ENCODE data around the gene AFF1. TPM values are rescaled to one million over a fixed set of nuclear protein-coding genes. Genes with fewer than 3 reads are reported as not detected.

Gene AFF1
- total RNA-seq, 1 experiment from 2014 or later, result 10.9 TPM

DNA sequence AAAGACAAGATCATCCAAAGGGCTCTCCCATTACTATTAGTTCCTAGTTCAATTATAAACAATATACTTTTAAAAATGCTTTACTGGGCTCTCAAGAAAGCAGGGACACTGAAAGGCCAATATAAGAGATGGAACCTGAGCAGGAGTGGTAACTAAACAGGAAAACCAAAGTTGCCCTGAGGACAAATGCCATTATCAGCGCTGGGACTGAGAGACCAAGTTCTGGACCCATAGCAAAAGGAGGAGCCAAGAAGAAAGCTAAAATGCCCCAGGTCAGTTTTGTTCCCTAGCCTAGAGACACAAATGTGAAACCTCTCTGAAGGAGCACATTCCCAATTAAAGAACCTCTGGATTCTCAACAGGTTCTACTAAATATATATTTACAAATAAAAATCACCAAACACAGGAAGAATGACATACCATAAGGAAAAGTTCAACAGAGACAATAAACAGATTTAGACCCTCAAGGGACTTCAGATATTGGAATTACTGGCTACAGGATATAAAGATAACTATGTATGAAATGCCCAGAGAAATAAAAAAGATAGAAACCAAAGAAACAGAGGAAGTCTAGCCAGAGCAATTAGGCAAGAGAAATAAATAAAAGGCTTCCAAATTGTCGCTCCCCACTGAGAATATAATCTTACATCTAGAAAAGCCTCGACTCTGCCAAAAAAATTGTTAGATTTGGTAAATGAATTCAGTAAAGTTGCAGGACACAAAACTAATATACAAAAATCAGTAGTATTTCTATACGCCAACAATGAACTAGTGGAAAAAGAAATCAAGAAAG lies 218.5 kb downstream of the AFF1 start:
- in situ Hi-C loops (cut with HindIII; ENCODE audit: low pct_unique_long_range_greater_than_20kb, low sequenced_read_pairs), result no loop called here
- no peak for DNase-seq (ENCODE audit: low read depth, low spot score)

DNA sequence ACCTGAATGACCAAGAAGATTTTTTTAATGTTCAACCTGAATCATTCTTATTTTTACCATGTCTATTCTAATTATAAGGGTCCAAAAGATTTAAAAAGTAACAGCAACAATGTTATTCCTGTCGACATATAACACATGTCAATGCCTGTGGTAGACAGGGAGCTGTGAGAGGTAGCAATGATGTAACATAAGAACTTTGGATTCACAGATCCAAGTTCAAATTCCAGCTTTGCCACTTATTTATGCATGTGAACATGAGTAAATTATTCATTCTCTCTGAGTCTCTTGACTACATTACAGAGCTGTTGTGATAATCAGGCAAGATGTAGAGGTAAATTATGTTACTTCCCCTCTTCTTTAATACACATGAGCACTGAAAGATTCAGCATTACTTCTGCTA lies 231.1 kb downstream of the AFF1 start:
- DNase-seq (ENCODE audit: low read depth, low spot score), result no peak
- in situ Hi-C loops (cut with HindIII; ENCODE audit: low pct_unique_long_range_greater_than_20kb, low sequenced_read_pairs), result no loop called here

DNA sequence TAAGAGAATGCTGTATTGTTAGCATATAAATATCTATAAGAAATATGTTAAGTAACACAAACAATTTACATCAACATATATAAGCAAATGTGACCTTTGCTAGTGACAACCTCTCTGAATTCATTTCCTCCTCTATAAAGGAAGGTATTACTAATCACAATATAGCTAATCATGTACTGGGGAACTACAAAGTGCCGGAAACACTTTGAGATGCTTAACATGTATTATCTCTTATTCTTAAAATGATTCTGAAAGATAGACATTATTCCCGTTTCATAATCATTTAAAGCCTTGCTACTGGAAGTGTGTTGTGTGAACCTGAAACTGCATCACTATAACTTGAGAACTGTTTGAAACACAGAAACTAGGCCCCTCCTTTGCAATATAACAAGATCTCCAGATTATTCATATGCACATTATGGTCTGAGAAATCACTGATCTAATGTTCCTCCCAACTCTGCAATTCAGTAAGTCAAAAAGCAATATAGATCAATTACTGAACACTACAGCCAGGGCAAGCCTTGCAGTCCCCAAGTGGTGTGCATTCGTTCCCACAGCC lies 231.6 kb downstream of the AFF1 start:
- DNase-seq (ENCODE audit: low read depth, low spot score), result no peak
- in situ Hi-C loops (cut with HindIII; ENCODE audit: low pct_unique_long_range_greater_than_20kb, low sequenced_read_pairs), result no loop called here

GRCh38 chr4:87171944-87172343 lies 237.1 kb downstream of the AFF1 start:
- no peak for DNase-seq (ENCODE audit: low read depth, low spot score)
- in situ Hi-C loops (cut with HindIII; ENCODE audit: low pct_unique_long_range_greater_than_20kb, low sequenced_read_pairs), result no loop called here

GRCh38 chr4:87174672-87175071 lies 239.9 kb downstream of the AFF1 start:
- no peak for DNase-seq (ENCODE audit: low read depth, low spot score)
- in situ Hi-C loops (cut with HindIII; ENCODE audit: low pct_unique_long_range_greater_than_20kb, low sequenced_read_pairs), result no loop called here

DNA sequence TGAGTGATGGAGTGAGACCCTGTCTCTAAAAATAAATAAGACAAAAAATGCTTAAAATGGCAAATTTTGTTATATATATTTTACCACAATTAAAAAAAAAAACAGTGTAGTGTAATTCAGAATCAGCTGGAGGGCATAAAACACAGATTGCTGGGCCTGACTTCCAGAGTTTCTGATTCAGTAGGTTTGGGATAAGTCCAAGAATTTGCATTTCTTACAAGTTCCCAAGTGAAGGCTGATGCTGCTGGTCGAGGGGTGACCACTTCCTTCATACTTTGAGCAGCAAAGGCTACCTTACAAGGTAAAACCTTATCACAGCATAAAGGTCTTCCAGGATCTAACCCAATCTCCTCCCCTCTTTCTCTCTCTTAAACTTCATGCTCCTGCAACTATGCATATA lies 244.9 kb downstream of the AFF1 start:
- DNase-seq (ENCODE audit: low read depth, low spot score), result no peak
- in situ Hi-C loops (cut with HindIII; ENCODE audit: low pct_unique_long_range_greater_than_20kb, low sequenced_read_pairs), result no loop called here

GRCh38 chr4:87180767-87181166 lies 246.0 kb downstream of the AFF1 start:
- DNase-seq (ENCODE audit: low read depth, low spot score), result no peak
- in situ Hi-C loops (cut with HindIII; ENCODE audit: low pct_unique_long_range_greater_than_20kb, low sequenced_read_pairs), result no loop called here

DNA sequence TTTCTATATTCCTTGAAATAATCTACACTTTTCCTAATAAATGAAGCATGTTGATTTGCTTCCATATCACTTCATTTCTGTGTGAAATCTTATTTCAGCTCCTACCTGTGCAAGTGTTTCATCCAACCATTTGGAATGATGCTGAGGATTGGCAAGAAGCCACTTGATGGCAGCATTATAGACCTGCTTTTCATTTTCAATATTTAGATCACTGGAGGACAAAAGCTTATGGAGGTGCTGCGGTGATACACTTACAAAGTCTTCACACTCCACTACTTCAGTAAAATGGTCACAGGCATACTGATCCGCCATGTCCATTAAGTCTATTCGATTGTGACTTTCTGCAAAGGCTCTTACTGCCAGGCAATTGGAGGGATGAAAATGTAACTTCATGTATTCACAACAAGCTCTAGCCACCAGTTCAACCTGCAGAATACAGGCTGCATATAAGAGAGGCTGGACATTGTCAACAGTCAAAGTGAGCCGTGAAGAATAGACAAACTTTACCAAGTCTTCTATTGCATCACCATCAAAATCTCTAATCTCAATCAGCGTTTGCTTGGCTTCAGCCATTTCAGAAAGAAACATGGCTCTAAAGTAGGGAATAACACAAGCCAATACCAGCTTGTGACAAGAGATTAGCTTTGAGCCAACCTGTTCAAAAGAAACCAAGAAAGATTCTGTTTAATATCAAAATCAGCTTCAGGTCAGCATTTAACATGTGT lies 250.5 kb downstream of the AFF1 start:
- DNase-seq (ENCODE audit: low read depth, low spot score), result no peak
- in situ Hi-C loops (cut with HindIII; ENCODE audit: low pct_unique_long_range_greater_than_20kb, low sequenced_read_pairs), result no loop called here

GRCh38 chr4:87188048-87188447 lies 253.2 kb downstream of the AFF1 start:
- DNase-seq (ENCODE audit: low read depth, low spot score), result no peak
- in situ Hi-C loops (cut with HindIII; ENCODE audit: low pct_unique_long_range_greater_than_20kb, low sequenced_read_pairs), result no loop called here

- no peak for DNase-seq (ENCODE audit: low read depth, low spot score)
- in situ Hi-C loops (cut with HindIII; ENCODE audit: low pct_unique_long_range_greater_than_20kb, low sequenced_read_pairs), result no loop called here
Measured at GRCh38 chr4:87188932-87189331, 254.1 kb downstream of the AFF1 start.

Other genes with a start within 250 kb of the AFF1 start
- not detected in 2 replicates for gene SLC10A6, start 85.6 kb upstream of the AFF1 start, total RNA-seq (2014; rRNA removed; shearing (Covaris generic))
- 1.2 TPM in 2 replicates for gene C4orf36, start 42.6 kb upstream of the AFF1 start, total RNA-seq (2014; rRNA removed; shearing (Covaris generic))